ENCODE data around the gene SHFL. TPM values are rescaled to one million over a fixed set of nuclear protein-coding genes. Genes with fewer than 3 reads are reported as not detected.

SHFL gene
- total RNA-seq, 1 experiment from 2014 or later = 11.9 TPM

DNA sequence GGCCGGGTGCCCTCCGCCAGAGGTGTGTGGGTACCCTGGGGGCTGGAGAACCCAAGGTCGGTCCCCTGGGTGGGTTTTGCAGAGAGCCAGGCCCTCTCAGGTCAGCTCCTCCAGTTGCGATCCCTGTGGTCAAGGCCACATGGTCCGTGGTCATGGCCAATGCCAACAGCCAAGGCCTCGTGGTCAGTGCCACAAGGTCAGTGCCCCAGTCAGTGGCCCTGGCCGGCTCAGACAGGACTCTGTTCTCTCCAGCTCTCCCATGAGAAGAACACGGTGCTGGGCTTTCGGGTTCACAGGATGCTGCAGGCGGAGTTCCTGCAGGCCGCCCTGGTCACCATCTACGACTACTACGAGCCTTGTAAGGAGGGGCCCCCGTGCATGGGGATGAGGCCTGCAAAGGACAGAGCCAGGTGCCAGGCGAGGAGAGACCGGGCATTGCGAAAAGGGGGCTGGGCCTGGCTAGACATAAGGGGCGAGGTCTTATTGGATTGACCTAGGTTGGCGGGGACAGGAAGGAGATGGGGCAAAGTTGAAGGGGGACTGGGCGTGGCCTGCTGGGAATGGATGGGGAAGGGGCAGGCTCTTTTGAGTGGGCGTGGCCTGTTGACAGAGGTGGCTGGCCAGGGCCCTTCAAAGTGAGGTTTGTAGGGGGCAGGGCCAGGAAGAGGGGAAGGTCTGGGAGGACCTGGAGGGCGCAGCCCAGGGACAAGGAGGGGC is 15.2 kb upstream of the SHFL start:
- Mint-ChIP-seq H3K9me3 (ENCODE audit: unreplicated experiment) (no peaks in the 10 kb centered on the region), H3K4me1 (ENCODE audit: insufficient read depth, unreplicated experiment) (no peaks in the 10 kb centered on the region), H3K27ac (ENCODE audit: low read depth, unreplicated experiment) (no peak overlapping the region), H3K36me3 (ENCODE audit: insufficient read depth, unreplicated experiment) (no peaks in the 10 kb centered on the region), H3K4me3 (ENCODE audit: unreplicated experiment) (no peak overlapping the region), H3K27me3 (ENCODE audit: insufficient read depth, unreplicated experiment) (peaks cover 53% of the 10 kb centered on the region)
- ChIA-PET CTCF (interaction anchor here (0.7 kb wide), 1 partner anchor 162 kb away, joined by 6 read pairs; no protein-coding TSS in a partner anchor), POLR2A (no interaction called here)
- no peak for DNase-seq (ENCODE audit: unreplicated experiment)
- TF ChIP-seq, protein P1, sequence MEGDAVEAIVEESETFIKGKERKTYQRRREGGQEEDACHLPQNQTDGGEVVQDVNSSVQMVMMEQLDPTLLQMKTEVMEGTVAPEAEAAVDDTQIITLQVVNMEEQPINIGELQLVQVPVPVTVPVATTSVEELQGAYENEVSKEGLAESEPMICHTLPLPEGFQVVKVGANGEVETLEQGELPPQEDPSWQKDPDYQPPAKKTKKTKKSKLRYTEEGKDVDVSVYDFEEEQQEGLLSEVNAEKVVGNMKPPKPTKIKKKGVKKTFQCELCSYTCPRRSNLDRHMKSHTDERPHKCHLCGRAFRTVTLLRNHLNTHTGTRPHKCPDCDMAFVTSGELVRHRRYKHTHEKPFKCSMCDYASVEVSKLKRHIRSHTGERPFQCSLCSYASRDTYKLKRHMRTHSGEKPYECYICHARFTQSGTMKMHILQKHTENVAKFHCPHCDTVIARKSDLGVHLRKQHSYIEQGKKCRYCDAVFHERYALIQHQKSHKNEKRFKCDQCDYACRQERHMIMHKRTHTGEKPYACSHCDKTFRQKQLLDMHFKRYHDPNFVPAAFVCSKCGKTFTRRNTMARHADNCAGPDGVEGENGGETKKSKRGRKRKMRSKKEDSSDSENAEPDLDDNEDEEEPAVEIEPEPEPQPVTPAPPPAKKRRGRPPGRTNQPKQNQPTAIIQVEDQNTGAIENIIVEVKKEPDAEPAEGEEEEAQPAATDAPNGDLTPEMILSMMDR (IDR thresholded peaks at IDR 0.05; ENCODE audit: unreplicated experiment) = no peak
- BruUV-seq (replicated peaks) = no TSS peak
- intact Hi-C loops (cut with micrococcal nuclease) = no loop called here

DNA sequence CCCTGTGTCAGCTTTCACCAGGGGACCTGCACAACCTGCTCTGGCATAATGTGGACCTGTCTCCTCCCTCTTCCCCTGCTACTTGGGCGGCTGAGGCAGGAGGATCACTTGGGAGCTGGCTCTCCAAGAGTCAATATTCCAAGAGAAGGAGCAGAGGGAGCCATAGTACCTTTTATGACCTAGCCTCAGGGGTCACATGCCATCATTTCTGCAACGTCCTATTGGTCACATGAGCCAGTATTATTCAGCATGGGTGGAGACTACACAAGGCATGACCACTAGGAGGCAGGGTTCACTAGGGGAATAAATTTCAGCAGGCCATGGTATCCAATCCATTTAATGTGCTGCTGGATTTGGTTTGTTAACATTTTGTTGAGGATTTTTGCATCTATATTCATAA is 12.0 kb upstream of the SHFL start:
- ChIA-PET POLR2A (no interaction called here), CTCF (interaction anchor here (0.6 kb wide), 1 partner anchor 21 kb away, joined by 3 read pairs; no protein-coding TSS in a partner anchor)
- intact Hi-C loops (cut with micrococcal nuclease) = no loop called here
- no peaks in the 10 kb centered on the region for H3K9me3 Mint-ChIP-seq (ENCODE audit: unreplicated experiment)
- TF ChIP-seq, protein P1 (IDR thresholded peaks at IDR 0.05; ENCODE audit: unreplicated experiment) = peak; percentile 10
- no peak overlapping the region for H3K4me3 Mint-ChIP-seq (ENCODE audit: unreplicated experiment)
- no peaks in the 10 kb centered on the region for H3K4me1 Mint-ChIP-seq (ENCODE audit: insufficient read depth, unreplicated experiment)
- DNase-seq (ENCODE audit: unreplicated experiment) = peak; percentile 60
- H3K27ac Mint-ChIP-seq (ENCODE audit: low read depth, unreplicated experiment) = no peak overlapping the region
- peaks cover 61% of the 10 kb centered on the region for H3K27me3 Mint-ChIP-seq (ENCODE audit: insufficient read depth, unreplicated experiment)
- no TSS peak for BruUV-seq (replicated peaks)
- H3K36me3 Mint-ChIP-seq (ENCODE audit: insufficient read depth, unreplicated experiment) = no peaks in the 10 kb centered on the region

DNA sequence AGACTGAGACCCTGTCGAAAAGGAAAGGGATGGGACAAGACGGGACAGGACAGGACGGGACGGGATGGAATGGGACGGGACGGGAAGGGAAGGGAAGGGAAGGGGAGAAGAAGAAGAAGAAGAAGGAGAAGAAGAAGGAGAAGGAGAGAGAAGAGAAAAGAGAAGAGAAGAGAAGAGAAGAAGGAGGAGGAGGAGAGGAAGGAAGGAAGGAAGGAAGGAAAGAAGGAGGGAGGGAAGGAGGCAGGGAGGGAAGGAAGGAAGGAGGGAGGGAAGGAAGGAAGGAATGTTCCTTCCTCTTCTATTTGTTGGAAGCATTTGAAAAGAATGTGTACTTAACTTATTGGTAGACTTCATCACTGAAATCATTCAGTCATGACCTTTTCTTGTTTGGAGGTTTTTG is 9.6 kb upstream of the SHFL start:
- H3K27ac Mint-ChIP-seq (ENCODE audit: low read depth, unreplicated experiment) = no peak overlapping the region
- DNase-seq (ENCODE audit: unreplicated experiment) = no peak
- ChIA-PET CTCF (interaction anchor here (0.6 kb wide), 1 partner anchor 531 kb away, joined by 4 read pairs; no protein-coding TSS in a partner anchor), POLR2A (no interaction called here)
- intact Hi-C loops (cut with micrococcal nuclease) = no loop called here
- no peak overlapping the region for H3K4me3 Mint-ChIP-seq (ENCODE audit: unreplicated experiment)
- TF ChIP-seq, protein P1 (IDR thresholded peaks at IDR 0.05; ENCODE audit: unreplicated experiment) = no peak
- BruUV-seq (replicated peaks) = no TSS peak
- peaks cover 52% of the 10 kb centered on the region for H3K27me3 Mint-ChIP-seq (ENCODE audit: insufficient read depth, unreplicated experiment)
- no peaks in the 10 kb centered on the region for H3K4me1 Mint-ChIP-seq (ENCODE audit: insufficient read depth, unreplicated experiment)
- no peaks in the 10 kb centered on the region for H3K9me3 Mint-ChIP-seq (ENCODE audit: unreplicated experiment)
- H3K36me3 Mint-ChIP-seq (ENCODE audit: insufficient read depth, unreplicated experiment) = no peaks in the 10 kb centered on the region

DNA sequence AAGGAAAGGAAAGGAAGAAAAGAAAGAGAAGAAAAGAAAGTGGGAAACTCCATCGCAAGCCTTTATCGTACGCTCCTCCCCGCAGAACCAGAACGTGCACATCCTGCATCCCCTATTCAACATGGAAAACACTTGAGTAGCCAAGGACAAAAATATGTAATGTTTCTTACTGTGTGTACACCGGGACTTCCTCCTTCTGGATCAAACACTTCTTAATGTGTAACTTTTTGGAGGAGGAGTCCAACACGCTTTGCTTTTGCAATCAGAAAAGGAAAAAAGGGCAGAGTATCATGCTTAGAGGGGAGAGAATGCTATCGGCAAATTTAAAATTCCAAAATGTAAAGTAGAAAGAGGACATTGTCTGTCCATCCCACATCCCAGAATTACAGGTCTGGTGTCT is 7.8 kb upstream of the SHFL start:
- ChIA-PET CTCF (no interaction called here), POLR2A (no interaction called here)
- Mint-ChIP-seq H3K27me3 (ENCODE audit: insufficient read depth, unreplicated experiment) (peaks cover 41% of the 10 kb centered on the region), H3K27ac (ENCODE audit: low read depth, unreplicated experiment) (no peak overlapping the region), H3K4me1 (ENCODE audit: insufficient read depth, unreplicated experiment) (no peaks in the 10 kb centered on the region), H3K9me3 (ENCODE audit: unreplicated experiment) (no peaks in the 10 kb centered on the region), H3K36me3 (ENCODE audit: insufficient read depth, unreplicated experiment) (no peaks in the 10 kb centered on the region), H3K4me3 (ENCODE audit: unreplicated experiment) (no peak overlapping the region)
- no TSS peak for BruUV-seq (replicated peaks)
- intact Hi-C loops (cut with micrococcal nuclease) = no loop called here
- TF ChIP-seq, protein P1 (IDR thresholded peaks at IDR 0.05; ENCODE audit: unreplicated experiment) = no peak
- no peak for DNase-seq (ENCODE audit: unreplicated experiment)

Measured in MCF 10A (cell line).